ENCODE results near the gene MBD5.

MBD5 gene

GRCh38 chr2:148317598-148317997 lies 296.7 kb downstream of the MBD5 start:
- DNase-seq, result no peak

GRCh38 chr2:148338541-148338940 lies 317.6 kb downstream of the MBD5 start:
- no peak for DNase-seq

GRCh38 chr2:148342086-148342485 lies 321.2 kb downstream of the MBD5 start:
- DNase-seq, result no peak

- DNase-seq, result no peak
These were observed 329.3 kb downstream of the MBD5 start for GRCh38 chr2:148350199-148350598.

GRCh38 chr2:148351437-148352143 lies 330.7 kb downstream of the MBD5 start:
- DNase-seq, result no peak

- DNase-seq, result no peak
These were observed 337.5 kb downstream of the MBD5 start for GRCh38 chr2:148358375-148358774.

- DNase-seq, result no peak
These were observed 339.8 kb downstream of the MBD5 start for GRCh38 chr2:148360662-148361061.

GRCh38 chr2:148362144-148362796 lies 341.4 kb downstream of the MBD5 start:
- DNase-seq, result no peak

GRCh38 chr2:148375214-148375613 lies 354.3 kb downstream of the MBD5 start:
- no peak for DNase-seq

GRCh38 chr2:148391324-148391723 lies 370.4 kb downstream of the MBD5 start:
- DNase-seq, result no peak

- no peak for DNase-seq
These were observed 381.9 kb downstream of the MBD5 start for GRCh38 chr2:148402786-148403185.

GRCh38 chr2:148410899-148411298 lies 390.0 kb downstream of the MBD5 start:
- no peak for DNase-seq

- DNase-seq, result no peak
These were observed 395.4 kb downstream of the MBD5 start for GRCh38 chr2:148416248-148416647.

GRCh38 chr2:148430101-148430500 lies 409.2 kb downstream of the MBD5 start:
- no peak for DNase-seq

- DNase-seq, result no peak
These were observed 427.0 kb downstream of the MBD5 start for GRCh38 chr2:148447877-148448276.

- DNase-seq, result no peak
These were observed 429.6 kb downstream of the MBD5 start for GRCh38 chr2:148450531-148450930.

- no peak for DNase-seq
These were observed 430.2 kb downstream of the MBD5 start for GRCh38 chr2:148451046-148451445.

- no peak for DNase-seq
These were observed 434.9 kb downstream of the MBD5 start for GRCh38 chr2:148455791-148456190.

- no peak for DNase-seq
These were observed 437.3 kb downstream of the MBD5 start for GRCh38 chr2:148458171-148458570.

- DNase-seq, result no peak
These were observed 438.5 kb downstream of the MBD5 start for GRCh38 chr2:148459377-148459778.

- no peak for DNase-seq
These were observed 441.0 kb downstream of the MBD5 start for GRCh38 chr2:148461876-148462275.

- no peak for DNase-seq
These were observed 454.7 kb downstream of the MBD5 start for GRCh38 chr2:148475626-148476025.

GRCh38 chr2:148479398-148479797 lies 458.5 kb downstream of the MBD5 start:
- DNase-seq, result no peak

- DNase-seq, result no peak
These were observed 462.8 kb downstream of the MBD5 start for GRCh38 chr2:148483665-148484064.

GRCh38 chr2:148484066-148484465 lies 463.2 kb downstream of the MBD5 start:
- DNase-seq, result no peak

All from stimulated activated CD4-positive, alpha-beta T cell treated with anti-CD3 and anti-CD28 coated beads, Interleukin-2, amount 100 ng/mL, for 24 hours (primary cell).